Stimulated activated CD8-positive, alpha-beta memory T cell treated with anti-CD3 and anti-CD28 coated beads, Interleukin-4, amount 100 ng/mL, for 1 hour (primary cell): ENCODE data around the gene STARD5.

Source experiments
- DNase-seq, 2 donors: peaks; one replicate each; pipeline ENCODE4 v3.0.0-alpha.2; 2020; ENCODE audit warnings: low read depth in 2 of 2, low spot score in 1 of 2

Gene STARD5

DNA sequence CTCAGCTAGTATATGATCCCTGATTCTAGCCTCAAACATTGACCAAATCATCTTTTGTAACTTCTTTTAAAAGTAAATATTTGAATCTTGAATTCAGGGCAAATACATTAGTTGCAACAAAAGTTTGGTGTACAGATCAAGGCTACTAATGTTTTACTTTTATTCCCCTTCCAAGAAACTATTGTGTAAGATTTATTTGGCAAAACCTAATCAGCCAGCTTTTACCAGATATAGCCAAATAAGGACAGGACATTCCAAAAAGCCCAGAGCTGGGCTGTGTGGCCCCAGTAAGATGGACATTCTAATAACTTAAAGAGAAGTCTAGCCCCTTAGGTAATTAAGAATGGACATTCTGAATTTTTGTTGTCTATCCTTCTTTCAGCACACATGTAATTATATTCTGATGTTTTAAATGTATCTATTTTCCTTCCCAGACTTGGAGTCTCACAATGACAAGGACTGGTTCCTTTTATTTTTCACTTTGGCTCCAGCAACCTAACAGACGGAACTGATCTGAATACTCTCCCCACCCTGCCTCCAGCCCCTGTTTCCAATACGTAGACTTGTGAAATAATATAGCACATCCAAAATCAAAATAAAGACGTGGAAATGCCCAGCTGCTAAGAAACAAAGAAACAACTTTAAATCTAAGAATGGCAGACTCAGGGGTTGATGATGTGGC, 48.1 kb downstream of the STARD5 start:
- no peak for DNase-seq

DNA sequence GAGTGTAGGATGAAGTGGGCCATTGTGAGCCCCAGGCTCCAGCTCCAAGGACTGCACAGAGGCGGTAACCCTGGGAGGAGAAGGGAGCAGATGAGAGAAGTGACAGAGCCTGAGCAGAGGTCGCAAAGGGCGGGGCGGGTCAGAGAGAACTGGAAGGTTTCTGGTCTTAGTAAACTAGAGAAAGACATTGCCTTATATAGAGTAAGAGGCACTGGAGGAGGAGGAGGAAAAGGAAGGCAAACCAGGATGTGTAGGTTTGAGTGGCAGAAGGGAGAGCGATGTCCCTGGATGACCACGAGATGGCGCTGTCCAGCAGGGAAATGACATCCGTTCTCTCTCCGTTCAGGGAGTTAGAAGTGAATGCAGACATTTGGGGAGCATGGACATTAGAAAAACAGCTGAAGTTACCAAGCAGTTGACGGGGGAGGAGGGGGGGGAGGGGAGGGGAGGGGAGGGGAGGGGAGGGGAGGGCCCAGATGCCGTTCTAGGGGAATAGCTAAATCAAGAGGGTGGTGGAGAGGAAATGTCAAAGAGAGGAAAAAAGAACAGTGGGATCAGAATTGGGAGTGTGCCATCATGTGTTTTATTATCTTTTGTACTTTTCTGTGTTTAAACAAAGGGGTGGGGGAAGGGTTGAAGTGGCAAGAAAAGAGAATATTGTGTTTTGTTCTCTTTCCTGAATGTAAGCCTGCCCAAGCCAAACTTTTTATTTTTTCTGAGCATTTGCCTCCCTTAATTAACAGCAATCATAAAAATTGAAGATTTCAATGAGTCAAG, 48.8 kb downstream of the STARD5 start:
- peak; percentile 67 to 78 for DNase-seq

DNA sequence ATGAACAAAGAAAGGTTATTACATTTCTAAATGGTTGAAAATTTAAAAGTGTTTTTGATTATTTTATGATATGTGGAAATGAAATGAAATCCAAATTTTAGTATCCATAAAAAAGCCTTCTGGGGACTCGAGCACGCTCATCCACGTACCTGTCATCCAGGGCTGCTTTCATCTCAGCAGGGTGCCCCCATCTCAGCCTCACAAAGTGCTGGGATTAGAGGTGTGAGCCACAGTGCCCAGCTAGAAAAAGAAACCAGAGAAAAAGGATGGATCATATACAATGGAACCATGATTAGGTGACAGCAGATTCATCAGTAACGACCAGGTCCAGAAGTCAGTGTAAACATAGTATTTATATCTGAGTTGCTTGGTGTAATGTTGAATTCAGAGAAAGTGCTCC, 49.7 kb downstream of the STARD5 start:
- no peak for DNase-seq

DNA sequence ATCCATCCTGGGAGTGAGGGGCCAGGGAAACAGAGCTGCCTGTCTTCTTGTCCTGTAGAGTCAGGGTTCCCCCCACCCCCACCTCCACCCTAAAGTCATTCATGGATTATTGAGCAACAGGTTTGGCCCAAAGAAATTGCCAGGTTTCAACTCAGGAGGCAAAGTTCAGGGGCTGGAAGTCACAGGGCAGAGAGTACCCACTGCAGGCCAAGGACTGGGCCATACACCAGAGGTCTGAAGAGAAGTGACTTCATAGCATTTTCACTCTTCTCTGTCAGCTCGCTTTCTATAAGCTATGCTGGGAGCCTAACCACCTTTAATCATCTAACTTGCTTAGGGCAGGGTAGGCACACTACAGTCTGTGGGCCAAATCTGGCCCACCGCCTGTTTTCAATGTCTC, 50.1 kb downstream of the STARD5 start:
- no peak for DNase-seq

DNA sequence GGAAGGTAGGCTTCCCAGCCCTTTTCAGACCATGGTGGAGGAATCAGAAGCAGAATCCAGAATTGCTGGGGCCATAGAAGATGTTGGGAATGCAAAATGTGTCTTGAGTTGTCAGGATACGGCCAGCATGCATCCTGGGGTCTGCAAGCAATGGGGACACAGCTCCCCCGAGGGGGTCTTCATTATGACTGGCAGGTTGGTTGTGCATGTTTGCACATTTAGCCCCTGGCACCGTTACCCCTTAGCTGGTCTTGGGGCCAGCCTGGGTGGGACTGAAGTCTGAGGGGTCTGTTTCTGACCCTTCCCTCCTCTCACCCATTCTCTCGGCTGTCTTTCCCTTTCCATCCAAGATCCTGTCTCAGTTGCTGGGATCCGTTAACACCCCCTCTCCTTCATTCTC, 50.7 kb downstream of the STARD5 start:
- DNase-seq, result no peak

DNA sequence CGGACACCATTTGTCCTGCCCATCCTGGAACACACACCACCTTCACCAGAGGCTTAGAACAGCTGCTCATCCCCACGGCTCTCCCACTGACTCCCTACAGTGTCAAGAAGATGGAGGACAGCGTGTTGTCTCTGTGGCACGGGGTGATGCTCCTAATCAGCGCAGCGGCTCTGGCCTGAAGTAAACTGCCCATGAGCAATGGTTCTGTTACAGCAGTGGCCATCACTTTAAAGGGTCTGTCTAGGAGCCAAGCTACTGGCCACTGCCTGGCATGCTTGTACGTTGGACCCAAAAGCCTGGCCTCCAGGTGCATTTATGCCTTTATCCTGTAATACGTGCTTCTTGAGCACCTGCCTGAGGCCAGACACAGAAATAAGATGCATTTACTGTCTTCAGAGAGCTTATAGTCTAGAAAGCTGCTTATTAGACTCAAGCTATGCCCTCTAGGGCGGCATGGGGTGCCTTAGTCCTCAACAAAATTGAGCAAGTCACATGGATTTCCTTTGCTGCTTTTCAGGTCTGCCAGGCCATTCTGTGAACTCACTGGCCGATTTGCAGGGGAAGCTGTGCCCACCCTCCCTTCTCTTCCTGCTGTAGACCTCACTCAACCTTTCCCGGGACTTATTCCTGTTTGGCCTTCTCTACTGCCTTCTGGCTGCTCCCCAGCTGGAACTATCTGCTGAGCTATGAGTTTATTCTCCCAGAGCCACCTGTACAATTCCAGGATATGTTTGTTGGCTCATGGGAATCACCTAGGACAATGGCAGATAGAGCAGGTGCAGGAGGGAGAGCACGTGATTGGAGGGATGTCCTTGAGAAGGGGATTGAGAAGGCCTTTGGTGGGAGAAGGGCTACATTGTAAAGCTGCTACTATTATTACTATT, 51.9 kb downstream of the STARD5 start:
- no peak for DNase-seq

DNA sequence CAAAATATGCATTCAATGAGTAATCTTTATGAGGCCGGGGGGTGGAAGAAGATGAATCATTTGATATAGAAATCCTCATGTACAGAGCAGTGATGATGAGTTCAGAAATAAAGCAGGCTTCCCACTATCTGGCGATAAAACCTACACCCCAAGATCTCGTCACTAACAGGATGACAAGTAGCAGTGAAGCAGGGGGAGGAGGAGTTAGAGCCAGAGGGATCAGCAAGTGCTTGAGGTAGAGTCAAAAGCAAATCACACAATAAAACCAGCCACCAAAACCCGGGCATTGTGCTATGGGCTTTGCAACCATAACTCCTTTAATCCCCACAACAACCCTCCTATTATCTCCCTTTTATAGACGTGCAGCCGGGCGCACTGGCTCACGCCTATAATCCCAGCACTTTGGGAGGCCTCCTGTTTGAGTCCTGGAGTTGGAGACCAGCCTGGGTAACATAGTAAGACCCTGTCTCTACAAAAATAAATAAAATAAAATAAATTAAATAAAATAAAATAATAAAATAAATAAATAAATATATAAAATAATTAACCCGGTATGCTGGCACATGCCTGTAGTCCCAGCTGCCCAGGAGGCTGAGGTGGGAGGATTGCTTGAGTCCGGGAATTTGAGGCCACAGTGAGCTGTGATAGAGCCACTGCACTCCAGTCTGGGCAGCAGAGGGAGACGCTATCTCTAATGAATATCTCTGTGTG, 53.0 kb downstream of the STARD5 start:
- DNase-seq, result no peak

DNA sequence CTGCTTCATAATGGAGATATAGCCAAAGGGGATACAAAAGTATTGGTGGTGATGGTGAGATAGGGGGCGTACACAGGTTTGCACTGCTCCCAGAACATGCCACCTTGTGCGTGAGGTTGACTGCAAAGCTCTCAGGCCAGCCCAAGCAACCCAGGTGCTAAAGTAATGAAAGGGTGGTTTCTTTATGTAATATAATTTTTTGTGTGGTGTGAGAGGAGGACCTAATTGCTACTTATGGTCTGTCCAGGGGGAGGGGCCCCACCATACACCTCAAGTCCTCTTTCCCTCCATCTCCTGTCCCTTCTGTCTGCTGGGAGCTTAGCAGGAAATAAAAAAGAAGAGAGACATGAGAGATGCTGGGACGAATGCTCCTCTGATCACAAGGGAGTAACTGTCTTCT, 53.8 kb downstream of the STARD5 start:
- DNase-seq, result no peak

DNA sequence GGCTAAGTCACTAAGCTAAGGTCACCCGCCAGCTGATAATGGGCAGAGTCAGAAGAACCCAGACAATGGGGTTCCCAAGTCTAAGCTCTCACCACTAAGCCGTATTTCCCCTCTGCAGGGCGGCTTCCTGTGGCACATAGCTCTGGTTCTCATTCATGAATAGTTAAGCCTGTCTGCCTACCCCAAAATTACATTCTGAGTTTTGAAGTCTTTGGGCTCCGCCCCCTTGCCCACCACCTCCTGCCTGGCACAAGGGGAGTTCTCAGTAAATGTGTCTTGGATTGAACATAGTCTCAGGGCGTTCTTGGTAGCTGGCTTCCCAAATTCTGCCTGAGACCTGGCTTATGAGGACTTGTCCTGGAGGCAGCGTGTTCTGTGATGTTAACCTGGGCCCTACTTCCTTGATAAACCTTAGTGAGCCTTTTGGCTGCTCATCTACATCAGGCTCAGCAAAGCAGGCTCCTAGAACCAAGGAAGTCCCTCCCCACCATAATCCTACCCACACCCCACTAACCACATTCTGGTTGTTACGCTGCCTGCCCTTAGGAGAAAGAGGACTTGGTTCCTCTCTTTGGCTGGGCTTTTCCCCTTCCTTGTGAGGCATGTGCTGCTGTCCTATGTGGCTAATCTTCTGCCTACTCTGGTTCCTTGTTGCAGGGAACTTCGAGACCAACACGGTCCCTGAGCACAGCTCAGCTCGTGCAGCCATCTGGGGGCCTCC, 54.9 kb downstream of the STARD5 start:
- DNase-seq, result no peak

DNA sequence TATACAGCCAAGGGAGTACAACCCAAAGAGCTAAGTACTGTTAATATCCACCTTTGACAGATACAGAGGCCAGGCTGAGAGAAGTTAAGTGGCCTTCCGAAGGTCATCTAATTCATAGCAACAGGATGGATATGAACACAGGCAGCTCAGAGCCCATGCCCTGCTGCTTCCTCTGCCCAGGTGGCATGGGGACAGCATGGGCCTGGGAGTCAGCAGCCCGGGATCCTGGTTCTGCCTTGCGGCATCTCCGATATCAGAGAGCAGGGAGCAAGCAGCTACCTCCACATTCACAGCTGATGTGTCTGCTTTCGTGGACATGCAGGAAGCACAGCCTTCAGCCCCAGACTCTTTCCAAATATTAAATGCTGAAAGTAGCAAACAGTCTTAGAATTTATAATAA, 55.6 kb downstream of the STARD5 start:
- no peak for DNase-seq

DNA sequence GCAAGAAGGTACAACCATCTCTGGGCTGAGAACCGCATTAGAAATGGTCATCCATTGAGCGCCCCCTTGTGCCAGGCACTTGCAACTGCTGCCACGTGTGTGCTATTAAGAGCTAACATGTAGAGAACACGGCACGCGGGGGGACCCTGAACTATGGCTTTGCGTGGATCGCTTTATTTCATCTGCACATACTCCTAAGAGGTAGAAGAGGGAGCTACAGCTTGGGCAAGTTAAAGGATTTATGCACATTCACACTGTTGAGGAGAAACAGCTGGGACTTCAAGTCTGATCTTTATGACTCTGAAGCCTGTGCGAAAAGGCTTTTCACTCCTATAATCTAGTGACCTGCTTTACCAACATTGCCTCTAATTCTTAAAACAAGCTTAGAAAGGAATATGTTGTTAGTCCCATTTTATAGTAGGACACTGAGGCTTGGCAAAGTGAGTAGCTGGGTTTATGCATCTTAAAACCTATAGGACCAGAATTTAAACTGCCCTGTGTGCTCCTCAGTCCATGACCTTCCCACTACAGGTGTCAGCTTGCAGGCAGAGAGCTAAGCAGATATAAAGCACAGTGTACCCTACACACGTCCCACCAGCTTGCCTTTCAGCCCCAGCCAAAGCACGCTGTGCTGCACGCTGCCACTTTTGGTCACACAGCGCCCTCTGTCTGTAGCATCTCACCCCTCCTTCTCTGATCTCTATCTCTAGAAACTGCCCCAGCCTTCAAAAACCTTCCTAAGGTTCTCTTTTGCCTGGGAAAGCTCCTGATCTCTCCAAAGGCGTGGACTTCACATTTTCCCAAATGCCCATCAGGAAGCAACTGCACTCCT, 57.8 kb downstream of the STARD5 start:
- peak; percentile 66 to 67 for DNase-seq

DNA sequence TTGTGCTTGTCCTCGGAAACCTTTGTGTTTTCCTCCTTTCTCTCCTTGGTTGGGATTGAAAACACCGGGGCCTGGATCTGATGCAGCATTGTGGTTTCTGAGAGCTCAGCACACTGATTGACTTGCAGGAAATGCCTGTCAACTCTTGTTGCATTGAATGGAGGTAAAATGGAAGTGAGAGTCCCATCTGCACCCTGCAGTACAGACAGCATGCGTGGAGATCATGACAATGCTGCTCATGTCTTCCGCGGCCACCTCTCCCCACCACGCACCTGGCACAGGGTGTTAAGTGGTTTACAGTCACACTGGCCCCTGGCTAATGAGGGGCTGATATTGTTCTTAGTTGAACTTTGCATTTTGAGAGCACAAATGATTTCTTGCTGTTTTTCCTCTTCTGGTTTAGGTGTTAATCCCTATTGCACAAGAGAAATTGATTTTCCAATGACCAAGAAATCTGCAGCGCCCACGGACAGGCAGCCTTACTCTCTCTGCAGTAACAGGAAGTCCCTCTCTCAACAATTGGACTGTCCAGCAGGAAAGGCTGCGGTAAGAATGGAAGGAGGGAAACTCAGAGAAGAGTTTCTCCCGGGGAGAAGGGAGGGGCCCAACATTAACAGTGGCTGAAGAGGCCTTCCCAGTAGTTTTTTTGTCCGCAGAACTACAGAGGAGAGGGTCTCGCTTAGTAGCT, 58.5 kb downstream of the STARD5 start:
- no peak for DNase-seq

DNA sequence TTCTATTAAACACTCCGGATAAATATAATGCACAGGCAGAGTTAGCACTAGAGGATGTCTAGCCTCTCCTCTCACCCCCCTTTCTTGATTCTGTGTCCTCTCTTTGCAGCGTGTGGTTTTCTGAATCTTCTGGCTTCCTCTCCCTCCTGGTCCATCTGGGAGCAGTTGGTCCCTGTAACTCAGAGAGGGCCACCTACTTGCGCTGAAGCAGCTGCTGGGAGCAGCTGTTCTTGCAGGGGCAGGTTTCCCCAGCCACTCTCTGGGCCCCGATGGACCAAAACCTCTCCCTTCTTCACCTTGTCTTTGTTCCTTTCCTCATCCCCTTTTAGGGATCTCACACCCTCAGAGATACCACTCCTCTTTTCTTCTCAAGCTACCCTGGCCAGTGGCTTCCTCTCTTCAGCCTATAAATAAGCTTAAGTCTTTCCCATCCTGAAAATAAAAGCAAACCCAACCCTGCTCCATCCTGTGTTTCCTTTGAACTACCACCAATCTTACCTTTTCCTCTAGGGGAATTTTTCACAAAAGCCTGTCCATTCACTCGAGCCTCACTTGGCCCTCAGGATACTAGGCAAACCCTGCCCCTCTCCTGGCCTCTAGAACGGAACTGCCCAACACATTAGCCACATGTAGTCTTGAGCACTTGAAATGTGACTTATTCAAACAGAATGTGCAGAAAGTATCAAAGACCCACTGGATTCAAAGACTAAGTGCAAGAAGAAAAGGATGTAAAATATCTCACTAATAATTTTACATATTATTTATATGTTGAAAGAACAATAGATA, 59.7 kb downstream of the STARD5 start:
- DNase-seq, result no peak

DNA sequence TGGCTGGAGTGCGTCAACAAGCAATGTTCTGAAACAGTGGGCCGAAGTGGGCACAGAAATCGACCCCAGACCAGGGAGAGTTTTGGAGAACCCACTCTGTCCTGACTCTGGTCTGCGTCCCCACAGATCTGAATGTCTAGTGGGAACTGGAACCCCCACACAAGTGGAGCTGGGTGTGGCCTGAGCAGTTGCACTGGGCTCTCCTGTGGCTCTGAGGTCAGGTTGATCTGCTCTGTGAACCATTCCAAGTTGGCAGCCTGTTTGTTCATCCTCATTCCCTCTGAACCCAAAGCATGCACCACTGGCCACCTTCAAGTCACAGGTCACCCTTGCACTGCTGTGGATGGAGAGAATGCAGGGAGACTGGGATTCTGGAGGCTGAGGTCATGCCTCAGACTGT, 60.5 kb downstream of the STARD5 start:
- DNase-seq, result no peak

DNA sequence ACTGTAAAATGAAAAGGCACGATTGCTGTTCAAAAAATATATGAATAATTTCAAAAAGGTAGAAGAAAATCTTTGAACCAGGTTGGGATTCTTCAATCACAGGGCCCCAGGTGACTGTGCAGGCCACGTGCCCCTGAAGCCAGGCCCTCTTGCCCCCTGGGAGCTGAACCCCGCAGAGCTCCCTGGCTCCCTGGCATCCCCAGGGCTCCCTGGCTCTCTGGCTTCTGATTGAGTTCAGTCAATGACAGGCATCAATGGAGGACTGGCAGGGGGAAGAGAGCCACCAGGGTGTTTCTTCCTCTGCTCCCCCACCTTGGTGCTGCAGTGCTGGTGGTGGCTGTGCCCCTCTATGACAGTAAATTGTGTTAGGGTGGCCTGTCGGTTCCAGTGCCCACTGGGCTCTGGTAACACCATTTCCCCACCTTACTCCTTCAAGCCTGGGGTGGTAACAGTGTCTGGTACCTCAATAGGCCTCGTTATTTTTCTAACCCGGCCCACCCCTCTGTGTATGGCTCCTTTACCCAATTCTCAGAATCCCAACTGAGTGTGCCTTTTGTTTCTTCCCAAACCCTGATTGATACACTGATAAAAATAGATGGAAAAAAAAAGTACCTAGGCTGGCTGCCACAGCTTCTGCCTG, 62.6 kb downstream of the STARD5 start:
- DNase-seq, result no peak

DNA sequence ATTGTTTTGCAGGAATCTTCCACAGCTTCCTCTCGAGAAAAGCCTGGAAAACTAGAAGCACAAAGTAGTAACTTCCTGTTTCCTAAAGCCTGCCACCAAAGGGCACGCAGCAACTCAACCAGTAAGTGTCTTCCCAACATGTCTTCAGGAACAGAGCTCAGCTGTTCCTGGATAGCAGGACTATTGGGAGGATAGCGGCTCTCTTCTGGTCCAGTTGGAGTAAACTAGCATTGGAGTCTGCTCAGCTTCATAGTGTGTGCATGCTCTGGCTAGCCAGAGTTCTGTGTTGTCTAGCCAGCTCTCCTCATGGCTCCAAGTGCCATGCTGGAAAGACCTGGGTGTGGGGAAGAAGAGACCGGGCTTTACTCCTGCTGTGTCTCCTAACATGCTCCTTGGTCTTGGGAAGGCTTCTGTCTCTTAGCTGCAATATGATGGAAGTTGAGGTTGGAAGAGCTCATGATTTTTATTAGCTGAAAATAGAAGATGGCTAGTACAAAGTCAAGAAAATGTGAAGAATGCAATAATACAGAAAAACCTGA, 64.1 kb downstream of the STARD5 start:
- no peak for DNase-seq
